Thyroid gland (tissue), 4 donors: ENCODE results near the gene SENP7. TPM values are rescaled to one million over a fixed set of nuclear protein-coding genes. Genes with fewer than 3 reads are reported as not detected.

Source experiments
- DNase-seq, 2 donors: peaks; one replicate each; pipeline ENCODE4 v3.0.0-alpha.2; 2019
- H3K27ac ChIP-seq, 3 donors: fragments of 200-600 bp; sonication (generic); 1 replicate in 2 of 3; 2 replicates in 1 of 3; pipeline ENCODE4 v1.5.1; 2016 to 2019; ENCODE audit warnings: mild to moderate bottlenecking in 1 of 3, moderate library complexity in 1 of 3
- H3K27me3 ChIP-seq: fragments of 200-600 bp; sonication (generic); one replicate; pipeline ENCODE4 v1.5.1; 2019
- H3K36me3 ChIP-seq, 2 donors: fragments of 200-600 bp; sonication (generic); one replicate each; pipeline ENCODE4 v1.5.1; 2016 to 2019
- H3K4me1 ChIP-seq, 2 donors: fragments of 200-600 bp; sonication (generic); one replicate each; pipeline ENCODE4 v1.5.1; 2017 to 2019
- H3K4me3 ChIP-seq, 3 donors: fragments of 200-600 bp; sonication (generic); replicated peaks in 1 of 3; 1 replicate in 2 of 3; 2 replicates in 1 of 3; pipeline ENCODE4 v1.5.1; 2016; ENCODE audit warnings: mild to moderate bottlenecking in 1 of 3
- H3K9me3 ChIP-seq: fragments of 200-600 bp; sonication (generic); one replicate; pipeline ENCODE4 v1.5.1; 2017
- CTCF ChIP-seq, 6 experiments: fragments of 200-600 bp in 3 of 6; fragments of 450-650 bp in 3 of 6; sonication (generic) in 3 of 6; IDR thresholded peaks; one replicate each; pipeline ENCODE4 v1.5.1; 2016 to 2019; ENCODE audit warnings: antibody characterized with exemption in 6 of 6, mild to moderate bottlenecking in 2 of 6, inconsistent platforms in 1 of 6, moderate library complexity in 1 of 6
- POLR2A ChIP-seq, 2 donors: fragments of 450-650 bp; IDR thresholded peaks; one replicate each; pipeline ENCODE4 v1.6.1; 2017; ENCODE audit warnings: antibody characterized with exemption in 2 of 2, mild to moderate bottlenecking in 2 of 2, moderate library complexity in 1 of 2
- WGBS, 2 donors: methylation state at CpG; one replicate each; pipeline ENCODE4 v1.1.5; 2017; 5-methylcytosine and 5-hydroxymethylcytosine counted together
- intact Hi-C: fragments of 100-400 bp; cut with DNase I; formaldehyde crosslinking; loops from one replicate; pipeline ENCODE4 v1.15.1; 2023
- total RNA-seq, 4 donors: library from RNA; depleted of rRNA; stranded (reverse); fragments of >200 nt; gene quantifications; one replicate each; pipeline ENCODE4 v1.2.3, GENCODE V29; 2016

The SENP7 gene
- total RNA-seq, 4 donors from 2014 or later, result 30.2 to 42.9 (median 31.5) TPM

GRCh38 chr3:101391413-101391950 lies 121.5 kb downstream of the SENP7 start:
- WGBS, 2 donors, result 89 to 93% methylated on average over 1 of the region's 1 CpG

DNA sequence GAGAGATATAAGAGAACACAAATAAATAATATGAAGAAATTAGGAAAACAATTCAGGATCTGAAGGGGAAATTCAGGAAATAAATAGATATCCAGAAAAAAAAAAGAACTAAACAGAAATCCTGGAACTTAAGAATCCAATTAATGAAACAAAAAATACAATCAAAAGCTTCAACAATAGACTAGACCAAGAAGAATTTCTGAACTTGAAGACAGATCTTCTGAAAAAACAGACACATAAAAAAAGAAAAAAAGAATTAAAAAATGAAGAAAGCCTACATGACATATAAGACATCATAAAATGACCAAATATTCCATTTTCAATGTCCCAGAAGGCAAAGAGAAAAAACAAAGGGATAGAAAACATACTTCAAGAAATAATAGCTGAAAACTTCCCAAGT lies 124.3 kb downstream of the SENP7 start:
- Histone ChIP-seq H3K27me3 (no peaks in the 10 kb centered on the region), H3K4me3 (no peak overlapping the region), H3K27ac (no peak overlapping the region), H3K36me3 (no peaks in the 10 kb centered on the region), H3K4me1 (no peaks in the 10 kb centered on the region), H3K9me3 (no peaks in the 10 kb centered on the region)
- DNase-seq, result no peak
- TF ChIP-seq POLR2A (IDR thresholded peaks at IDR 0.05), result no peak
- TF ChIP-seq CTCF (IDR thresholded peaks at IDR 0.05), result no peak
- intact Hi-C loops, result no loop called here

More at GRCh38 chr3:101391413-101391950, 121.5 kb downstream of the SENP7 start:
- no peak for DNase-seq
- intact Hi-C loops, result no loop called here
- no peaks in the 10 kb centered on the region for H3K27me3 ChIP-seq
- H3K4me1 ChIP-seq, result no peaks in the 10 kb centered on the region
- no peak overlapping the region for H3K27ac ChIP-seq
- TF ChIP-seq POLR2A (IDR thresholded peaks at IDR 0.05) (no peak), CTCF (IDR thresholded peaks at IDR 0.05) (no peak)
- H3K36me3 ChIP-seq, result no peaks in the 10 kb centered on the region
- H3K9me3 ChIP-seq, result no peaks in the 10 kb centered on the region
- H3K4me3 ChIP-seq, result no peak overlapping the region

GRCh38 chr3:101387351-101387750 lies 125.7 kb downstream of the SENP7 start:
- no peak overlapping the region for H3K27ac ChIP-seq
- no peak for DNase-seq
- H3K27me3 ChIP-seq, result no peaks in the 10 kb centered on the region
- TF ChIP-seq CTCF (IDR thresholded peaks at IDR 0.05) (no peak), POLR2A (IDR thresholded peaks at IDR 0.05) (no peak)
- intact Hi-C loops, result no loop called here
- no peaks in the 10 kb centered on the region for H3K36me3 ChIP-seq
- H3K9me3 ChIP-seq, result no peaks in the 10 kb centered on the region
- H3K4me1 ChIP-seq, result no peaks in the 10 kb centered on the region
- no peak overlapping the region for H3K4me3 ChIP-seq
- whole genome bisulfite sequencing, 2 donors, result 94 to 100% methylated on average over 1 to 5 of the region's 5 CpGs

GRCh38 chr3:101384426-101384825 lies 128.6 kb downstream of the SENP7 start:
- Histone ChIP-seq H3K27ac (no peak overlapping the region), H3K27me3 (no peaks in the 10 kb centered on the region), H3K4me3 (no peak overlapping the region), H3K36me3 (no peaks in the 10 kb centered on the region), H3K9me3 (no peaks in the 10 kb centered on the region), H3K4me1 (no peaks in the 10 kb centered on the region)
- intact Hi-C loops, result no loop called here
- DNase-seq, result no peak
- WGBS, 2 donors, result 80 to 98% methylated on average over 3 to 7 of the region's 10 CpGs
- TF ChIP-seq POLR2A (IDR thresholded peaks at IDR 0.05), result no peak
- no peak for TF ChIP-seq CTCF (IDR thresholded peaks at IDR 0.05)

- no peaks in the 10 kb centered on the region for H3K36me3 ChIP-seq
- no peaks in the 10 kb centered on the region for H3K27me3 ChIP-seq
- H3K27ac ChIP-seq, result no peak overlapping the region
- DNase-seq, result no peak
- 91 to 100% methylated on average over 2 to 4 of the region's 4 CpGs for WGBS, 2 donors
- TF ChIP-seq POLR2A (IDR thresholded peaks at IDR 0.05) (no peak), CTCF (IDR thresholded peaks at IDR 0.05) (no peak)
- H3K9me3 ChIP-seq, result no peaks in the 10 kb centered on the region
- H3K4me3 ChIP-seq, result no peak overlapping the region
- no peaks in the 10 kb centered on the region for H3K4me1 ChIP-seq
- intact Hi-C loops, result no loop called here
Measured at GRCh38 chr3:101383656-101384055, 129.4 kb downstream of the SENP7 start.
